GM23338 (cell line): ENCODE measurements around the gene HSDL1. TPM values are rescaled to one million over a fixed set of nuclear protein-coding genes. Genes with fewer than 3 reads are reported as not detected.

Source experiments
- ATAC-seq: fragments of 200-7000 bp; cut with Tn5 transposase; 3 replicates; pipeline ENCODE4 v1.9.1; 2020
- DNase-seq: peaks from one replicate; pipeline ENCODE4 v3.0.0-alpha.2; 2015; ENCODE audit warnings: low spot score
- H2AFZ ChIP-seq: fragments of 200-600 bp; sonication (generic); 2 replicates; pipeline ENCODE4 v1.8.0; 2016; ENCODE audit warnings: antibody characterized with exemption, mild to moderate bottlenecking, moderate library complexity
- H3F3A ChIP-seq: fragments of 200-600 bp; sonication (generic); replicated peaks from 2 replicates; pipeline ENCODE4 v1.8.0; 2017; ENCODE audit warnings: antibody characterized with exemption, mixed run types, low read depth
- H3K27ac ChIP-seq: fragments of 200-600 bp; sonication (generic); 2 replicates; pipeline ENCODE4 v1.6.1; 2016; ENCODE audit warnings: low read depth
- H3K27me3 ChIP-seq: fragments of 200-600 bp; sonication (generic); 2 replicates; pipeline ENCODE4 v1.8.0; 2016; ENCODE audit warnings: mild to moderate bottlenecking, mixed run types, moderate library complexity; ENCODE audit not compliant: insufficient read depth
- H3K36me3 ChIP-seq: fragments of 200-600 bp; sonication (generic); 2 replicates; pipeline ENCODE4 v1.8.0; 2016; ENCODE audit warnings: mild to moderate bottlenecking; ENCODE audit not compliant: insufficient read depth
- H3K4me1 ChIP-seq: fragments of 200-600 bp; sonication (generic); 2 replicates; pipeline ENCODE4 v1.8.0; 2016; ENCODE audit warnings: mild to moderate bottlenecking, moderate library complexity; ENCODE audit not compliant: insufficient read depth
- H3K4me2 ChIP-seq: fragments of 200-600 bp; sonication (generic); 2 replicates; pipeline ENCODE4 v1.7.1; 2017; ENCODE audit warnings: mixed run types
- H3K4me3 ChIP-seq: fragments of 200-600 bp; sonication (generic); 2 replicates; pipeline ENCODE4 v1.6.1; 2016; ENCODE audit warnings: mixed run types
- H3K79me2 ChIP-seq: fragments of 200-600 bp; sonication (generic); replicated peaks from 2 replicates; pipeline ENCODE4 v1.8.0; 2017; ENCODE audit warnings: mild to moderate bottlenecking; ENCODE audit not compliant: insufficient read depth
- H3K9me2 ChIP-seq: fragments of 200-600 bp; sonication (generic); 2 replicates; pipeline ENCODE4 v1.8.0; 2017; ENCODE audit not compliant: insufficient read depth
- H4K20me1 ChIP-seq: fragments of 200-600 bp; sonication (generic); replicated peaks from 2 replicates; pipeline ENCODE4 v1.8.0; 2017; ENCODE audit warnings: mild to moderate bottlenecking; ENCODE audit not compliant: insufficient read depth
- H3K27ac Mint-ChIP-seq: 2 replicates; pipeline ENCODE4 v1.8.0; 2020; ENCODE audit warnings: inconsistent platforms, mild to moderate bottlenecking, moderate library complexity, mixed read lengths
- H3K27me3 Mint-ChIP-seq: 3 replicates; pipeline ENCODE4 v1.8.0; 2022; ENCODE audit warnings: low read depth, mild to moderate bottlenecking, moderate library complexity, mixed read lengths, inconsistent platforms; ENCODE audit not compliant: insufficient read depth, poor library complexity
- H3K36me3 Mint-ChIP-seq: 3 replicates; pipeline ENCODE4 v1.8.0; 2021; ENCODE audit warnings: low read depth, mild to moderate bottlenecking, inconsistent platforms, moderate library complexity, mixed read lengths
- H3K4me1 Mint-ChIP-seq: 3 replicates; pipeline ENCODE4 v1.8.0; 2020; ENCODE audit warnings: mild to moderate bottlenecking, inconsistent platforms, mixed read lengths
- H3K4me3 Mint-ChIP-seq: 3 replicates; pipeline ENCODE4 v1.8.0; 2021; ENCODE audit warnings: moderate library complexity, mild to moderate bottlenecking, inconsistent platforms, mixed read lengths
- H3K9me3 Mint-ChIP-seq: 3 replicates; pipeline ENCODE4 v1.8.0; 2020; ENCODE audit warnings: moderate library complexity, mild to moderate bottlenecking, inconsistent platforms, mixed read lengths
- CREB1 ChIP-seq: fragments of 250-450 bp; sonication (Bioruptor Pico); IDR thresholded peaks from 2 replicates; pipeline ENCODE4 v1.5.0; 2020; ENCODE audit warnings: low read depth, mild to moderate bottlenecking, moderate library complexity
- CTCF ChIP-seq, 2 experiments: fragments of 200-600 bp in 1 of 2; sonication (generic) in 1 of 2; conservative IDR thresholded peaks; 2 replicates each; pipeline versions ENCODE4 v1.5.1 to v1.6.1; 2016 to 2017; ENCODE audit warnings: antibody characterized with exemption in 2 of 2, low read depth in 2 of 2, mild to moderate bottlenecking in 2 of 2, moderate library complexity in 1 of 2
- ETS1 ChIP-seq: IDR thresholded peaks from 2 replicates; pipeline ENCODE4 v1.6.1; 2016; ENCODE audit warnings: antibody characterized with exemption
- EZH2 ChIP-seq: fragments of 200-600 bp; sonication (generic); IDR thresholded peaks from one replicate; pipeline ENCODE4 v1.8.0; 2017; ENCODE audit warnings: antibody characterized with exemption, mild to moderate bottlenecking, low read depth; ENCODE audit not compliant: unreplicated experiment
- EZH2phosphoT487 ChIP-seq: fragments of 200-600 bp; sonication (generic); IDR thresholded peaks from one replicate; pipeline ENCODE4 v1.8.1; 2018; ENCODE audit warnings: antibody characterized with exemption; ENCODE audit not compliant: unreplicated experiment
- JUNB ChIP-seq: IDR thresholded peaks from one replicate; pipeline ENCODE4 v1.6.1; 2016; ENCODE audit warnings: antibody characterized with exemption; ENCODE audit not compliant: unreplicated experiment
- NANOG ChIP-seq: IDR thresholded peaks from 2 replicates; pipeline ENCODE4 v1.6.1; 2016; ENCODE audit warnings: antibody characterized with exemption, borderline replicate concordance
- POLR2AphosphoS5 ChIP-seq: IDR thresholded peaks from 2 replicates; pipeline ENCODE4 v1.6.1; 2016; ENCODE audit warnings: antibody characterized with exemption, low read depth
- REST ChIP-seq: IDR thresholded peaks from one replicate; pipeline ENCODE4 v1.6.1; 2018; ENCODE audit warnings: antibody characterized with exemption; ENCODE audit not compliant: unreplicated experiment
- STAT1 ChIP-seq: IDR thresholded peaks from one replicate; pipeline ENCODE4 v1.6.1; 2016; ENCODE audit warnings: antibody characterized with exemption; ENCODE audit not compliant: unreplicated experiment
- ZNF114 ChIP-seq: fragments of 250-450 bp; sonication (Bioruptor Pico); IDR thresholded peaks from 2 replicates; pipeline ENCODE4 v1.5.0; 2020; ENCODE audit warnings: mild to moderate bottlenecking, moderate library complexity
- ZNF331 ChIP-seq: fragments of 250-450 bp; sonication (Bioruptor Pico); IDR thresholded peaks from 2 replicates; pipeline ENCODE4 v1.5.0; 2020; ENCODE audit warnings: low read depth, mild to moderate bottlenecking, moderate library complexity
- ZNF462 ChIP-seq: fragments of 250-450 bp; sonication (Bioruptor Pico); IDR thresholded peaks from 2 replicates; pipeline ENCODE4 v1.5.0; 2020; ENCODE audit warnings: mild to moderate bottlenecking, moderate library complexity
- polyA plus RNA-seq: library from polyadenylated mRNA; unstranded; fragments of >200 nt; fragmentation: Nextera tagmentation; extraction: Ambion mirVana; gene quantifications from 2 replicates; pipeline ENCODE4 v1.2.1, GENCODE V29; 2016
- total RNA-seq: library from RNA; depleted of rRNA; stranded (reverse); fragments of >200 nt; shearing (Covaris generic); gene quantifications from 2 replicates; pipeline ENCODE4 v1.2.3, GENCODE V29; 2014

HSDL1 gene
- total and polyA plus RNA-seq, 2 experiments from 2014 or later, result 16.6 to 46.1 TPM

- DNase-seq (no peak), ATAC-seq (no peak)
- Histone ChIP-seq H2AFZ (no peak overlapping the region), H3K4me2 (no peak overlapping the region), H4K20me1 (no peaks in the 10 kb centered on the region), H3K9me2 (no peaks in the 10 kb centered on the region), H3K27ac (no peak overlapping the region), H3K36me3 (no peaks in the 10 kb centered on the region), H3F3A (no peaks in the 10 kb centered on the region), H3K4me3 (no peak overlapping the region), H3K79me2 (no peaks in the 10 kb centered on the region), H3K27me3 (no peaks in the 10 kb centered on the region), H3K4me1 (no peaks in the 10 kb centered on the region)
- peaks cover 8% of the 10 kb centered on the region for H3K27me3 Mint-ChIP-seq
- H3K4me1 Mint-ChIP-seq, result no peaks in the 10 kb centered on the region
- H3K4me3 Mint-ChIP-seq, result no peak overlapping the region
- H3K27ac Mint-ChIP-seq, result no peak overlapping the region
- TF ChIP-seq ZNF331 (CRISPR knock-in tag) (no peak), JUNB (no peak), NANOG (no peak), EZH2 (no peak), CTCF (conservative IDR thresholded peaks at IDR 0.05; ENCODE audit: low read depth in 2 of 2) (no peak), ZNF114 (CRISPR knock-in tag) (no peak), POLR2AphosphoS5 (no peak), ETS1 (no peak), EZH2phosphoT487 (no peak), ZNF462 (CRISPR knock-in tag) (no peak), REST (no peak), STAT1 (no peak), CREB1 (no peak)
- peaks cover 2% of the 10 kb centered on the region; the same call in 2 of the 3 replicates for H3K9me3 Mint-ChIP-seq
- no peaks in the 10 kb centered on the region for H3K36me3 Mint-ChIP-seq
Observed at GRCh38 chr16:84155226-84155625, 10.2 kb upstream of the HSDL1 start.
